IMR-90 (cell line): ENCODE data around the gene ABCA10. TPM values are rescaled to one million over a fixed set of nuclear protein-coding genes. Genes with fewer than 3 reads are reported as not detected.

Experiments used
- ATAC-seq: fragments of 200-7000 bp; cut with Tn5 transposase; 2 replicates; pipeline ENCODE4 v1.9.1; 2020; ENCODE audit warnings: low read depth, mild to moderate bottlenecking, moderate library complexity
- BruUV-seq: library from RNA; stranded (reverse); fragments of 400-500 nt; replicated peaks from 2 replicates; lab custom pipeline; 2021; lab: Mats Ljungman, UMichigan
- CTCF ChIA-PET: fragments of 300-600 bp; formaldehyde crosslinking; extraction: SDS; loops from one replicate; lab custom pipeline; 2021; ENCODE audit warnings: antibody characterized with exemption; lab: Yijun Ruan, JAX
- POLR2A ChIA-PET: fragments of 300-600 bp; sonication (Branson Sonifier 250); formaldehyde crosslinking; loops from one replicate; lab custom pipeline; 2022; ENCODE audit warnings: antibody characterized with exemption; ENCODE audit not compliant: unreplicated experiment; lab: Charles Lee
- DNase-seq: peaks from one replicate; pipeline ENCODE4 v3.0.0; 2013
- H2AFZ ChIP-seq: replicated peaks from 2 replicates; pipeline ENCODE3; 2013; ENCODE audit warnings: low read length, mild to moderate bottlenecking; ENCODE audit not compliant: poor library complexity
- H2AK5ac ChIP-seq: 2 replicates; pipeline ENCODE4 v1.6.1; 2013; ENCODE audit warnings: low read depth, low read length, inconsistent platforms
- H2AK9ac ChIP-seq: replicated peaks from 2 replicates; pipeline ENCODE3; 2013; ENCODE audit warnings: mild to moderate bottlenecking, low read depth, low read length, moderate library complexity; ENCODE audit not compliant: poor library complexity
- H2BK120ac ChIP-seq: 2 replicates; pipeline ENCODE4 v1.6.1; 2013; ENCODE audit warnings: low read depth, low read length, inconsistent platforms
- H2BK15ac ChIP-seq: 3 replicates; pipeline ENCODE4 v1.6.1; 2013; ENCODE audit warnings: low read depth, low read length, inconsistent platforms
- H2BK20ac ChIP-seq: 2 replicates; pipeline ENCODE4 v1.6.1; 2013; ENCODE audit warnings: low read depth, mild to moderate bottlenecking, inconsistent platforms, low read length, moderate library complexity
- H2BK5ac ChIP-seq: 2 replicates; pipeline ENCODE4 v1.6.1; 2013; ENCODE audit warnings: mild to moderate bottlenecking, low read depth, low read length, inconsistent platforms; ENCODE audit not compliant: poor library complexity, severe bottlenecking
- H3K14ac ChIP-seq: replicated peaks from 2 replicates; pipeline ENCODE4 v1.6.1; 2013; ENCODE audit warnings: low read depth, low read length, inconsistent platforms
- H3K18ac ChIP-seq: 2 replicates; pipeline ENCODE4 v1.6.1; 2013; ENCODE audit warnings: low read depth, low read length, control low read depth
- H3K23ac ChIP-seq: 2 replicates; pipeline ENCODE4 v1.6.1; 2013; ENCODE audit warnings: low read depth, low read length, inconsistent platforms
- H3K27ac ChIP-seq: 2 replicates; pipeline ENCODE4 v1.5.1; 2013; ENCODE audit warnings: mild to moderate bottlenecking, control low read depth, low read length; ENCODE audit not compliant: insufficient read depth
- H3K27me3 ChIP-seq: 2 replicates; pipeline ENCODE4 v1.6.1; 2013; ENCODE audit warnings: low read length; ENCODE audit not compliant: control insufficient read depth, insufficient read depth
- H3K36me3 ChIP-seq: 2 replicates; pipeline ENCODE4 v1.6.1; 2013; ENCODE audit warnings: low read length, mixed read lengths; ENCODE audit not compliant: control insufficient read depth, insufficient read depth
- H3K4ac ChIP-seq: 2 replicates; pipeline ENCODE4 v1.6.1; 2013; ENCODE audit warnings: low read depth, low read length, inconsistent platforms
- H3K4me1 ChIP-seq: 2 replicates; pipeline ENCODE4 v1.6.1; 2013; ENCODE audit warnings: low read length, mixed read lengths; ENCODE audit not compliant: control insufficient read depth, insufficient read depth
- H3K4me2 ChIP-seq: 2 replicates; pipeline ENCODE4 v1.6.1; 2013; ENCODE audit warnings: low read depth, mild to moderate bottlenecking, control low read depth, low read length, moderate library complexity
- H3K4me3 ChIP-seq: 2 replicates; pipeline ENCODE4 v1.5.1; 2013; ENCODE audit warnings: low read depth, mild to moderate bottlenecking, control low read depth, low read length, moderate library complexity; ENCODE audit not compliant: insufficient read depth
- H3K56ac ChIP-seq: 2 replicates; pipeline ENCODE4 v1.6.1; 2013; ENCODE audit warnings: low read length, inconsistent platforms; ENCODE audit not compliant: insufficient read depth; ENCODE audit errors: extremely low read depth
- H3K79me1 ChIP-seq, 2 experiments: 2 replicates each; pipeline ENCODE4 v1.6.1; 2013; ENCODE audit warnings: low read length in 2 of 2, inconsistent platforms in 1 of 2, low read depth in 1 of 2
- H3K9ac ChIP-seq: 2 replicates; pipeline ENCODE4 v1.6.1; 2013; ENCODE audit warnings: low read depth, low read length, control low read depth
- H3K9me1 ChIP-seq: 2 replicates; pipeline ENCODE4 v1.6.1; 2013; ENCODE audit warnings: low read length, inconsistent platforms; ENCODE audit not compliant: insufficient read depth
- H3K9me3 ChIP-seq: 2 replicates; pipeline ENCODE4 v1.6.1; 2013; ENCODE audit warnings: low read length; ENCODE audit not compliant: control insufficient read depth, insufficient read depth
- H4K20me1 ChIP-seq: 2 replicates; pipeline ENCODE4 v1.6.1; 2013; ENCODE audit warnings: low read length, inconsistent platforms; ENCODE audit not compliant: insufficient read depth
- H4K5ac ChIP-seq: 2 replicates; pipeline ENCODE4 v1.6.1; 2013; ENCODE audit warnings: mild to moderate bottlenecking, low read depth, low read length, control low read depth
- H4K8ac ChIP-seq, 2 experiments: 2 replicates each; pipeline ENCODE4 v1.6.1; 2013; ENCODE audit warnings: low read depth in 2 of 2, low read length in 2 of 2, control low read depth in 1 of 2, inconsistent platforms in 1 of 2
- H4K91ac ChIP-seq: 2 replicates; pipeline ENCODE4 v1.6.1; 2013; ENCODE audit warnings: low read depth, low read length, inconsistent platforms; ENCODE audit not compliant: insufficient read depth
- BHLHE40 ChIP-seq: fragments of 150-350 bp; IDR thresholded peaks from 2 replicates; pipeline ENCODE4 v1.6.1; 2016; ENCODE audit warnings: mild to moderate bottlenecking, low read depth, low read length
- CEBPB ChIP-seq: IDR thresholded peaks from 2 replicates; pipeline ENCODE4 v1.6.1; 2012; ENCODE audit warnings: low read depth, low read length, improper control_type of control experiment
- CHD1 ChIP-seq: IDR thresholded peaks from 2 replicates; pipeline ENCODE4 v1.6.1; 2012; ENCODE audit warnings: low read depth, low read length, improper control_type of control experiment
- ELK1 ChIP-seq: fragments of 150-350 bp; IDR thresholded peaks from 2 replicates; pipeline ENCODE4 v1.6.1; 2016; ENCODE audit warnings: low read depth, mild to moderate bottlenecking, low read length, moderate library complexity, borderline replicate concordance
- FOS ChIP-seq: fragments of 150-350 bp; IDR thresholded peaks from 2 replicates; pipeline ENCODE4 v1.6.1; 2016; ENCODE audit warnings: low read depth, low read length
- MAFK ChIP-seq: IDR thresholded peaks from 2 replicates; pipeline ENCODE4 v1.6.1; 2012; ENCODE audit warnings: low read depth, low read length, improper control_type of control experiment
- MAZ ChIP-seq: IDR thresholded peaks from 2 replicates; pipeline ENCODE4 v1.6.1; 2012; ENCODE audit warnings: low read depth, mild to moderate bottlenecking, low read length, improper control_type of control experiment, moderate library complexity, borderline replicate concordance
- MXI1 ChIP-seq: IDR thresholded peaks from 2 replicates; pipeline ENCODE4 v1.6.1; 2012; ENCODE audit warnings: low read depth, mild to moderate bottlenecking, low read length, moderate library complexity, borderline replicate concordance
- NFE2L2 ChIP-seq: fragments of 150-350 bp; IDR thresholded peaks from 2 replicates; pipeline ENCODE4 v1.6.1; 2016; ENCODE audit warnings: low read depth, mild to moderate bottlenecking, low read length
- POLR2A ChIP-seq: IDR thresholded peaks from 2 replicates; pipeline ENCODE4 v1.6.1; 2012; ENCODE audit warnings: mild to moderate bottlenecking, low read depth, low read length
- RAD21 ChIP-seq: IDR thresholded peaks from 2 replicates; pipeline ENCODE4 v1.6.1; 2012; ENCODE audit warnings: low read length, improper control_type of control experiment
- RCOR1 ChIP-seq: IDR thresholded peaks from 2 replicates; pipeline ENCODE4 v1.6.1; 2012; ENCODE audit warnings: mild to moderate bottlenecking, low read length, improper control_type of control experiment; ENCODE audit not compliant: insufficient replicate concordance
- RFX5 ChIP-seq: IDR thresholded peaks from 2 replicates; pipeline ENCODE4 v1.8.0; 2012; ENCODE audit warnings: low read depth, mild to moderate bottlenecking, low read length, moderate library complexity
- SMC3 ChIP-seq: fragments of 150-350 bp; IDR thresholded peaks from 2 replicates; pipeline ENCODE4 v1.6.1; 2016; ENCODE audit warnings: low read depth, mild to moderate bottlenecking, antibody characterized with exemption, low read length, moderate library complexity
- WGBS, 2 experiments: methylation state at CpG; one replicate each; pipeline versions ENCODE4 v1.1.5 to v1.1.7; 2013; ENCODE audit warnings: missing lambda C conversion rate in 2 of 2; ENCODE audit not compliant: insufficient read length in 1 of 2; ENCODE audit errors: extremely low coverage in 2 of 2; 5-methylcytosine and 5-hydroxymethylcytosine counted together
- dilution Hi-C: fragments of 300-500 bp; cut with HindIII; formaldehyde crosslinking; loops from one replicate; pipeline ENCODE4 v1.14.3; 2018; ENCODE audit warnings: low sequenced_read_pairs; ENCODE audit not compliant: unreplicated experiment
- in situ Hi-C: fragments of 300-500 bp; cut with MboI; formaldehyde crosslinking; loops from 3 replicates; pipeline ENCODE4 v1.14.3; 2019; ENCODE audit warnings: low sequenced_read_pairs, inconsistent platforms, mixed read lengths
- intact Hi-C: fragments of 100-400 bp; cut with micrococcal nuclease; formaldehyde crosslinking; loops from 2 replicates; pipeline ENCODE4 v1.10.0; 2022
- polyA plus RNA-seq, 3 experiments: library from polyadenylated mRNA; depleted of rRNA; stranded (reverse); fragments of >200 nt; gene quantifications; 2 replicates each; pipeline ENCODE4 v1.2.3, GENCODE V29; 2012; ENCODE audit warnings: low replicate concordance in 1 of 3
- total RNA-seq: library from RNA; depleted of rRNA; stranded (reverse); fragments of >200 nt; gene quantifications from 2 replicates; pipeline ENCODE4 v1.2.3, GENCODE V29; 2012
- TF ChIP-seq, protein P1 (sequence below): conservative IDR thresholded peaks from 2 replicates; pipeline ENCODE4 v1.5.1; 2012; ENCODE audit warnings: mild to moderate bottlenecking, low read depth, low read length, improper control_type of control experiment
- TF ChIP-seq, protein P2 (sequence below): fragments of 150-350 bp; IDR thresholded peaks from 2 replicates; pipeline ENCODE4 v1.6.1; 2017; ENCODE audit warnings: mild to moderate bottlenecking, antibody characterized with exemption, low read length, low read depth

The ABCA10 gene
- total and polyA plus RNA-seq, 2 of the 4 experiments (the other 2 are of a cell fraction) = under 0.01 to 0.03 TPM

- H4K5ac ChIP-seq = no peak overlapping the region
Measured at GRCh38 chr17:69236946-69237345, 8.3 kb upstream of the ABCA10 start.

More at GRCh38 chr17:69236946-69237345, 8.3 kb upstream of the ABCA10 start:
- H3K9me1 ChIP-seq = 0 out of 2 replicates have a peak, but pooled peaks cover 3% of the 10 kb centered on the region
- H3K79me1 ChIP-seq = no peaks in the 10 kb centered on the region
- H3K4me1 ChIP-seq = no peaks in the 10 kb centered on the region
- H3K9ac ChIP-seq = no peak overlapping the region
- H3K4ac ChIP-seq = no peak overlapping the region
- H2AK5ac ChIP-seq = no peak overlapping the region
- intact Hi-C loops = no loop called here
- no peak overlapping the region for H2BK15ac ChIP-seq
- POLR2A ChIA-PET = no interaction called here
- TF ChIP-seq CEBPB (no peak), FOS (no peak), NFE2L2 (no peak), MAFK (no peak), CHD1 (no peak), SMC3 (no peak), BHLHE40 (no peak), RAD21 (no peak), MXI1 (no peak), MAZ (no peak), POLR2A (no peak), ELK1 (no peak), RFX5 (no peak), RCOR1 (no peak)
- TF ChIP-seq, protein P1, sequence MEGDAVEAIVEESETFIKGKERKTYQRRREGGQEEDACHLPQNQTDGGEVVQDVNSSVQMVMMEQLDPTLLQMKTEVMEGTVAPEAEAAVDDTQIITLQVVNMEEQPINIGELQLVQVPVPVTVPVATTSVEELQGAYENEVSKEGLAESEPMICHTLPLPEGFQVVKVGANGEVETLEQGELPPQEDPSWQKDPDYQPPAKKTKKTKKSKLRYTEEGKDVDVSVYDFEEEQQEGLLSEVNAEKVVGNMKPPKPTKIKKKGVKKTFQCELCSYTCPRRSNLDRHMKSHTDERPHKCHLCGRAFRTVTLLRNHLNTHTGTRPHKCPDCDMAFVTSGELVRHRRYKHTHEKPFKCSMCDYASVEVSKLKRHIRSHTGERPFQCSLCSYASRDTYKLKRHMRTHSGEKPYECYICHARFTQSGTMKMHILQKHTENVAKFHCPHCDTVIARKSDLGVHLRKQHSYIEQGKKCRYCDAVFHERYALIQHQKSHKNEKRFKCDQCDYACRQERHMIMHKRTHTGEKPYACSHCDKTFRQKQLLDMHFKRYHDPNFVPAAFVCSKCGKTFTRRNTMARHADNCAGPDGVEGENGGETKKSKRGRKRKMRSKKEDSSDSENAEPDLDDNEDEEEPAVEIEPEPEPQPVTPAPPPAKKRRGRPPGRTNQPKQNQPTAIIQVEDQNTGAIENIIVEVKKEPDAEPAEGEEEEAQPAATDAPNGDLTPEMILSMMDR = no peak
- TF ChIP-seq, protein P2, sequence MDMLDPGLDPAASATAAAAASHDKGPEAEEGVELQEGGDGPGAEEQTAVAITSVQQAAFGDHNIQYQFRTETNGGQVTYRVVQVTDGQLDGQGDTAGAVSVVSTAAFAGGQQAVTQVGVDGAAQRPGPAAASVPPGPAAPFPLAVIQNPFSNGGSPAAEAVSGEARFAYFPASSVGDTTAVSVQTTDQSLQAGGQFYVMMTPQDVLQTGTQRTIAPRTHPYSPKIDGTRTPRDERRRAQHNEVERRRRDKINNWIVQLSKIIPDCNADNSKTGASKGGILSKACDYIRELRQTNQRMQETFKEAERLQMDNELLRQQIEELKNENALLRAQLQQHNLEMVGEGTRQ = no peak
- no peak overlapping the region for H3K4me2 ChIP-seq
- H4K20me1 ChIP-seq = no peaks in the 10 kb centered on the region
- ATAC-seq (no peak), DNase-seq (no peak)
- no CpG with 5 or more reads among the region's 3 CpGs for WGBS, 2 experiments
- H3K36me3 ChIP-seq = no peaks in the 10 kb centered on the region
- H2AFZ ChIP-seq = no peak overlapping the region
- no peak overlapping the region for H3K18ac ChIP-seq
- no peak overlapping the region for H3K56ac ChIP-seq
- no peak overlapping the region for H2BK20ac ChIP-seq
- no peaks in the 10 kb centered on the region for H3K9me3 ChIP-seq
- no peak overlapping the region for H4K8ac ChIP-seq
- H3K4me3 ChIP-seq = no peak overlapping the region
- no peak overlapping the region for H2AK9ac ChIP-seq
- no peak overlapping the region for H3K27ac ChIP-seq
- H3K27me3 ChIP-seq = no peaks in the 10 kb centered on the region
- H4K91ac ChIP-seq = no peak overlapping the region
- no peak overlapping the region for H3K23ac ChIP-seq
- no peak overlapping the region for H2BK5ac ChIP-seq
- no peak overlapping the region for H3K14ac ChIP-seq
- CTCF ChIA-PET = interaction anchor here (1.5 kb wide), 1 partner anchor 460 kb away, joined by 7 read pairs; no protein-coding TSS in a partner anchor
- no peak overlapping the region for H2BK120ac ChIP-seq
- dilution Hi-C loops = no loop called here
- BruUV-seq = no TSS peak
- in situ Hi-C loops = loop anchor here (5.0 kb wide), 1 partner anchor 460 kb away; no protein-coding TSS in a partner anchor
